T-helper 2 cell treated with Interferon-gamma antibody and Interleukin-4, amounts not matched to agents 5 μg/mL and 100 μg/mL, for 36 hours (primary cell): ENCODE measurements around the gene OR52B2.

Experiments
- DNase-seq: peaks from one replicate; pipeline ENCODE4 v3.0.0; 2021; ENCODE audit warnings: low spot score
- H3K27ac Mint-ChIP-seq: one replicate; pipeline ENCODE4 v1.8.0; 2021; ENCODE audit warnings: mild to moderate bottlenecking, mixed read lengths
- H3K27me3 Mint-ChIP-seq: one replicate; pipeline ENCODE4 v1.8.0; 2021; ENCODE audit warnings: low read depth, mixed read lengths
- H3K36me3 Mint-ChIP-seq: one replicate; pipeline ENCODE4 v1.8.0; 2021; ENCODE audit warnings: low read depth, mixed read lengths
- H3K4me1 Mint-ChIP-seq: one replicate; pipeline ENCODE4 v1.8.0; 2021; ENCODE audit warnings: low read depth, mixed read lengths
- H3K4me3 Mint-ChIP-seq: one replicate; pipeline ENCODE4 v1.8.0; 2022; ENCODE audit warnings: mild to moderate bottlenecking, moderate library complexity, mixed read lengths
- H3K9me3 Mint-ChIP-seq: one replicate; pipeline ENCODE4 v1.8.0; 2021; ENCODE audit warnings: mixed read lengths

OR52B2 gene

GRCh38 chr11:6170226-6170625, at the start of gene OR52B2:
TSS of gene OR52B2 (minus strand) at chr11:6170326. CDS start at chr11:6170326, 0 bp downstream.
- Mint-ChIP-seq H3K4me1 (no peaks in the 10 kb centered on the region), H3K27ac (no peak within 1 kb of the TSS), H3K9me3 (no peaks in the 10 kb centered on the region), H3K36me3 (no peaks in the 10 kb centered on the region), H3K4me3 (no peak within 1 kb of the TSS), H3K27me3 (peaks cover 14% of the 10 kb centered on the region)
- no peak for DNase-seq

DNA sequence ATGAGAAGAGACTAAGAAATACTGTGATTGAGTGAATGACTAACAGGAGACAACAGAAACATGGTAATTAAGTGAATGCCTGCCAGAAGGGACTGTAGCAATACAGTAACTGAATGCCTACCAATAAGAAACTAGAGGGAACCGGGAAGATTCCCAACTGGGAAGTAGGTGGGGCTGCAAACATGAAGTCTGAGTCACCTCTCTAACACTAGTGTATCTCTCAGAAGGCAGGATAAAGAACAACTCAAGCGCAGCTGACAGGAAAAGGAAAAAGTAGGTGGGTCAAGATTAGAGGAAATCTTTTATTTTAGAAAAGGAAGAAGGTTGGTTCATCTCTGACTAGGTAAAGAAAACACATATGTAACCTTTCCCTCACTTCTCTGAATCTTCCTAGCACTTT, 49.2 kb upstream of the OR52B2 start:
- no peaks in the 10 kb centered on the region for H3K9me3 Mint-ChIP-seq
- H3K4me3 Mint-ChIP-seq = no peak overlapping the region
- H3K27me3 Mint-ChIP-seq = no peaks in the 10 kb centered on the region
- H3K27ac Mint-ChIP-seq = no peak overlapping the region
- peaks cover 33% of the 10 kb centered on the region for H3K36me3 Mint-ChIP-seq
- H3K4me1 Mint-ChIP-seq = peaks cover 4% of the 10 kb centered on the region
- DNase-seq = no peak

- no peak for DNase-seq
- H3K27ac Mint-ChIP-seq = no peak overlapping the region
- no peaks in the 10 kb centered on the region for H3K27me3 Mint-ChIP-seq
- peaks cover 4% of the 10 kb centered on the region for H3K4me1 Mint-ChIP-seq
- H3K36me3 Mint-ChIP-seq = peaks cover 27% of the 10 kb centered on the region
- no peaks in the 10 kb centered on the region for H3K9me3 Mint-ChIP-seq
- no peak overlapping the region for H3K4me3 Mint-ChIP-seq
Measured at GRCh38 chr11:6217722-6218121, 47.6 kb upstream of the OR52B2 start.

DNA sequence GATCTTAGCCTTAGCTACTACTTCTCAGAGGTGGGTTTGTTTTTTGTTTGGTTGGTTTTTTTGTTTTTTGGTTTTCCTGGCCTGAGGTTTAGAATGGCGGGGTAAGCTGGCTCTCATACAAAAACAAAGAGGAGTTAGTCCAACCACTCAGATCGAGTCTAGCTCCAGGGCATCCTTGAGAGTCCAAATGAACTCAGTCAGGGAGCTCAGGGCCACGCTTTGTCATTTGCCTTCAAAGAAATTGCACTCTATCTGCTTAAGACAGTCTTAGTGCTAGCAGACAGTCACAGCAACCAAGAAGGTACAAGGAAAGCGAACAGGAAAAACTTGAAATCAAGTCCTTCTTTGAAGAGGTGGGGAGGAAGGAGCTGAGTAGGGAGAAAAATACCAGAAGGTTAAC, 46.4 kb upstream of the OR52B2 start:
- no peak overlapping the region for H3K4me3 Mint-ChIP-seq
- no peak overlapping the region for H3K27ac Mint-ChIP-seq
- peaks cover 4% of the 10 kb centered on the region for H3K4me1 Mint-ChIP-seq
- DNase-seq = no peak
- H3K36me3 Mint-ChIP-seq = peaks cover 15% of the 10 kb centered on the region
- no peaks in the 10 kb centered on the region for H3K9me3 Mint-ChIP-seq
- no peaks in the 10 kb centered on the region for H3K27me3 Mint-ChIP-seq

DNA sequence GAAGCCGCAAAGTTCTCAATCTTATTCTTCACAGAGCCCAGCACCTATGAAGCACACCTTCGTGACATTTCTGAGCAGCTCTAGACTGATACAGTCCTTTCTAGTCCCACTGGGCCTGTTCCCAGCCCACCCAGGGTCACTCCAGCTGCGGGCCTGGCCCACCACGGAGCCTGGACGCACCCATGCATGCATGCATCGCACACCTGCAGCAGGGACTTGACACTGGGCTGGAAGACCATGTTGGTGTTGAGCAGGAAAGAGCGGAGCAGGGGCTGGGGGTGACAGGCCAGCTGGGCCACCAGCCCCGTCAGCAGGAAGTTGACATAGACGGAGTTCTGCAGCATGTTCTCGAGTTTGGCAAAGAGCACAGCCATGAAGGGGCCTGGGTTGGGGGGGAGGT, 44.4 kb upstream of the OR52B2 start:
- Mint-ChIP-seq H3K4me3 (no peak overlapping the region), H3K36me3 (peaks cover 10% of the 10 kb centered on the region), H3K9me3 (no peaks in the 10 kb centered on the region), H3K27ac (no peak overlapping the region), H3K27me3 (no peaks in the 10 kb centered on the region), H3K4me1 (peaks cover 2% of the 10 kb centered on the region)
- no peak for DNase-seq

DNA sequence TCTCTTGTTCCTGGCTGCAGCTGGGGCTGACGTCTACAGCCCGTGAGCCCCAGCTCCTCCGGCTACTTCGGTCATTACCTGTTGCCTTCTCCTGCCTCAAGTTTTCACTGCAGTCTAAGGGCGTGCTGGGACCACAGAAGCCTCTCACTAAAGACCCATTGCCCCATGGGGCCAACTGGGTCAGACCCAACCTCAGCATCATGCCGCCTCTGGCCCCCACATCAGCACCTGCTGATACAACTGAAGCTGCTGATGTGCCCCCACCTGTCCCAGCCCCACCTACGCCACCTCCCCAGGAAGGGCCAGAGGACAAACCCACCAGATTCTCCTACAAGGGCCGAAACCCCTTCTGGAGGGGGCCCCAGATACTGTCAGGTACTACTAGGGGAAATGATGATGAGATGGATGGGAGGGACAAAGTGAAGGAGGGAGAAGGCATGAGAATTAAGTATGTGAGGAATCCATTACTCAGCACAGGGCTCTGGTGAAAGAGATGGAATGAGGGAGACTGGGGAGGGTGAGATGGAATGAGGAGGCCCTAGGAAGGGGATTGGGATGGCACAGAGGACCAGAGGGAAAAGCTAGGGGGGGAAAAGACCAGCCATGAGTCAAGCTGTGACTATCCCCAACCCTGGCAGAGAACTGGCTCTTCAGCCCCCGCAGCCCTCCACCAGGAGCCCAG, 40.3 kb upstream of the OR52B2 start:
- Mint-ChIP-seq H3K27ac (no peak overlapping the region), H3K36me3 (peaks cover 3% of the 10 kb centered on the region), H3K4me1 (no peaks in the 10 kb centered on the region)

DNA sequence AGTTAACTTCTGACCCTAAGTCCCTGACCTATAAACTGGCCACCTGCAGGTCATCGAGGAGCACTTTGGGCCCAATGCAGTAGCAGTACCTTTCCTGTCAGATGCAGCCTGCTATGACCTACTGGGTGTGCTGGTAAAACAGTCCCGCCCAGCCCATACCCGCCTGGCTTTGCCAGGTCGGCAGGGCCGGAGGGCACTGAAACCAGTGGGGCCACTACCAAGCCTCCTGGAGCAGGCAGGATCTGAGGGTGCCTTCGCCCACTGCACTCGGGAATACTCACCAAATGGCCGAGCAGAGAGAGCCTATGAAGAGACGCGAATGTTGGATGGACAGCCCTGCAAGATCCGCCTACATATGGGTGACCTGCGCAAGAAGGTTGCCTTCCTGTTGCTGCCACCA, 39.7 kb upstream of the OR52B2 start:
- Mint-ChIP-seq H3K9me3 (no peaks in the 10 kb centered on the region), H3K4me1 (no peaks in the 10 kb centered on the region), H3K36me3 (peaks cover 3% of the 10 kb centered on the region), H3K4me3 (no peak overlapping the region), H3K27me3 (no peaks in the 10 kb centered on the region), H3K27ac (no peak overlapping the region)
- DNase-seq = no peak

More for the DNA sequence above, 40.3 kb upstream of the OR52B2 start:
- Mint-ChIP-seq H3K4me3 (no peak overlapping the region), H3K27me3 (no peaks in the 10 kb centered on the region), H3K9me3 (no peaks in the 10 kb centered on the region)
- no peak for DNase-seq

GRCh38 chr11:6206456-6207180, 36.5 kb upstream of the OR52B2 start:
- DNase-seq = no peak
- no peaks in the 10 kb centered on the region for H3K9me3 Mint-ChIP-seq
- H3K27ac Mint-ChIP-seq = no peak overlapping the region
- peaks cover 17% of the 10 kb centered on the region for H3K4me1 Mint-ChIP-seq
- peaks cover 6% of the 10 kb centered on the region for H3K36me3 Mint-ChIP-seq
- H3K27me3 Mint-ChIP-seq = no peaks in the 10 kb centered on the region
- no peak overlapping the region for H3K4me3 Mint-ChIP-seq

GRCh38 chr11:6205366-6205765, 35.2 kb upstream of the OR52B2 start, which contains the start of gene C11orf42:
TSS of gene C11orf42 (plus strand) at chr11:6205557. CDS start at chr11:6205616, 59 bp downstream.
- Mint-ChIP-seq H3K4me3 (no peak within 1 kb of the TSS), H3K27ac (no peak within 1 kb of the TSS), H3K4me1 (peaks cover 26% of the 10 kb centered on the region), H3K27me3 (no peaks in the 10 kb centered on the region), H3K36me3 (peaks cover 6% of the 10 kb centered on the region), H3K9me3 (no peaks in the 10 kb centered on the region)
- DNase-seq = no peak

DNA sequence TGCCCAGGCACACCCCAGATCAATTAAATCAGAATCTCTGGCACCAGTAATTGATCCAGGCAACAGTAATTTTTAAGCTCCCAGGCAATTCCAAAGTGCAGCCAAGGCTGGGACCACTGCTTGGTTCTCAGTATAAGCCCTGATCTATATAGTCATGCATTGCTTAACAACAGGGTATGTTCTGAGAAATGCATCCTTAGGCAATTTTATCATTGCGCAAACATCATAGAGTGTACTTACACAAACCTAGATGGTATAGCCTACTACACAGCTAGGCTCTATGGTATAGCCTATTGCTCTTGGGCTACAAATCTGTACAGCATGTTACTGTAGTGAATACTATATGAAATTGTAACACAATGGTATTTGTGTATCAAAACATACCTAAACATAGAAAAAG, 34.6 kb upstream of the OR52B2 start:
- H3K27ac Mint-ChIP-seq = no peak overlapping the region
- no peaks in the 10 kb centered on the region for H3K27me3 Mint-ChIP-seq
- H3K9me3 Mint-ChIP-seq = no peaks in the 10 kb centered on the region
- H3K4me3 Mint-ChIP-seq = no peak overlapping the region
- no peak for DNase-seq
- peaks cover 26% of the 10 kb centered on the region for H3K4me1 Mint-ChIP-seq
- peaks cover 6% of the 10 kb centered on the region for H3K36me3 Mint-ChIP-seq

DNA sequence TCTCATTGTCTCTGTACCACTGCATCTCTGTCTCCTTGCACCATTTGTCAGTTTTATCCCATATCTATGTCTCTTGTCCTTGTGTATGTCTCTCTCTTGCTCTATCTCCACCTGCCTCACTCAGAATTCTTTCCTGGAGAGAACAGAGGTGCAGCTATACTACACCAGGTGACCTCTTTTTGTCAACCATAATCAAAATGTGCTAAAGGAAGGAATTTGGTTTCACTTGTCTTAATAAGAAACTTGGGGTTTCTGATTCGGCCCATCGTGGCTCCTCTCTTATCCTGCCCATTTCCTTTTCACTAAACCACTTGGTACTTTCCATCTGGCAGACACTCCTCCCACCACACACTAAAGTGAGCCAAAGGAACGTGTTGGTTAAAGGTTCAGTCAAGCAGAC, 33.2 kb upstream of the OR52B2 start:
- Mint-ChIP-seq H3K4me3 (peak overlapping the region; percentile 7), H3K27ac (no peak overlapping the region), H3K4me1 (peaks cover 26% of the 10 kb centered on the region), H3K27me3 (no peaks in the 10 kb centered on the region), H3K36me3 (peaks cover 3% of the 10 kb centered on the region), H3K9me3 (no peaks in the 10 kb centered on the region)
- DNase-seq = peak; percentile 23

DNA sequence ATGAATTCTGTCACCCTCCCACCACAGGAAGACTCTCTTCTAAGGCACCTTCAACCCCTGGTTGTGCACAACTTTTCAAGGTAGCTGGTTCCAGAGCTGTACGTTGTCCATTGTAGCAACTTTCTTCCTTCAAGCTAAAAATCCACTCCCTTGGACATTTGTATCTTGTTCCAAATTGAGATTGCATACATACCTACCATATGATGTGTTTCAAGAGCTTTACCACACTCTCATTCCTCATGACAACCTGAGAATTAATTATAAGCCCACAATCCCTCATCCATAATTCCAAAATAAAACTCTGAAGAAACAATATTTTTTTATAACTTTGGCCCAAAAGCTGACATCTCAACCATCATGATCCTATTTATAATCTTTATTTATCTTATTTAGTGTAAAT, 31.9 kb upstream of the OR52B2 start:
- Mint-ChIP-seq H3K27me3 (no peaks in the 10 kb centered on the region), H3K4me3 (no peak overlapping the region), H3K27ac (no peak overlapping the region), H3K36me3 (peaks cover 3% of the 10 kb centered on the region), H3K9me3 (no peaks in the 10 kb centered on the region), H3K4me1 (peaks cover 26% of the 10 kb centered on the region)
- DNase-seq = no peak

DNA sequence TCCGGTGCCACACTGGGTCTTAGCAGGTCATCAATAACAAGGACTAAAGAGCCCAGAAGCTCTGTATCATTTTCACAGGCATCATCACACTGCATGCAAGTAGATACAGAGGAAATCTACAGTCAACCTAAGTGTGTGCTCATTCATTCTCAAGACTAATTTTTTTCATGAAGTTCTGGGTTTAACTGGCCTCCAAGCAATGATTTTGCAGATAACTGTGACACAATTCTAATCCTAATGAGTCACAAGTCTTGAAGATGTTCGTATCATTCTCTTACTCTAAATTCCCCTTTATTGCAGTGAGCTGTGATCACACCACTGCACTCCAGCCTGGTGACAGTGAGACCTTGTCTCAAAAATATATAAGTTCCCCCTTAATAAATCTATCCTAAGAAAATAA, 31.4 kb upstream of the OR52B2 start:
- no peak overlapping the region for H3K4me3 Mint-ChIP-seq
- no peak overlapping the region for H3K27ac Mint-ChIP-seq
- H3K4me1 Mint-ChIP-seq = peaks cover 28% of the 10 kb centered on the region
- H3K36me3 Mint-ChIP-seq = peaks cover 3% of the 10 kb centered on the region
- no peaks in the 10 kb centered on the region for H3K27me3 Mint-ChIP-seq
- H3K9me3 Mint-ChIP-seq = no peaks in the 10 kb centered on the region
- peak; percentile 19 for DNase-seq

- H3K27me3 Mint-ChIP-seq = no peaks in the 10 kb centered on the region
- peak overlapping the region; percentile 10 for H3K27ac Mint-ChIP-seq
- H3K36me3 Mint-ChIP-seq = peaks cover 3% of the 10 kb centered on the region
- H3K4me1 Mint-ChIP-seq = peaks cover 33% of the 10 kb centered on the region
- H3K9me3 Mint-ChIP-seq = no peaks in the 10 kb centered on the region
- DNase-seq = no peak
- no peak overlapping the region for H3K4me3 Mint-ChIP-seq
Measured at GRCh38 chr11:6200975-6201374, 30.8 kb upstream of the OR52B2 start.
